Measurements from ENCODE around the gene FNDC3B. TPM values are rescaled to one million over a fixed set of nuclear protein-coding genes. Genes with fewer than 3 reads are reported as not detected.

Gene FNDC3B
- total RNA-seq, 1 experiment from 2014 or later, result 173 TPM

DNA sequence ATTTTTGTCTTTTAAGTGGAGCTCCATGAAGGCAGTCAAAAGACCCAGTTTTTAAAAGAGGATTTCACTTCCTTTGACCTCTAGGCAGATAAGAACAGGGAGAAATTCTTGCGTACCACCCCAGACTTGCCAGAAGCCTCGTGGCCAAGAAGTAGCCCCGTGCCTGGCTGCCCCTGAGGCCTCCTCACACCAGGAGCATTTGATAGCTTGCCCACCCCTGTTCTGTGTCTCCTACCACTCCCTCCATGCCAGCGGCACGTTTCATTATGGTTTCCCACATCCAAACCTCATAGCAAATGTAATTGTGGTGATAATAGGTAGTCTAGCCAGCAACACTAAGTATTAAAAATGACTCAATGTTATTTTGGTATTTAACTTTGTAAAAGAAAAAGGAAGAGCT, 301.2 kb downstream of the FNDC3B start:
- Histone ChIP-seq H3K27ac (ENCODE audit: low read length) (no peak overlapping the region), H3K27me3 (ENCODE audit: control insufficient read depth, insufficient read depth, low read length) (no peaks in the 10 kb centered on the region), H3K9me3 (ENCODE audit: control insufficient read depth, insufficient read depth, low read depth, low read length) (no peaks in the 10 kb centered on the region), H3K4me3 (ENCODE audit: low read depth in 2 of 2, low read length in 2 of 2) (no peak overlapping the region), H3K4me1 (ENCODE audit: control insufficient read depth, insufficient read depth, low read length) (no peaks in the 10 kb centered on the region), H3K36me3 (ENCODE audit: control insufficient read depth, insufficient read depth, low read length) (peaks cover 51% of the 10 kb centered on the region)
- TF ChIP-seq TCF7L2 (IDR thresholded peaks at IDR 0.05; ENCODE audit: low read depth, low read length), result no peak
- TF ChIP-seq, protein P1, sequence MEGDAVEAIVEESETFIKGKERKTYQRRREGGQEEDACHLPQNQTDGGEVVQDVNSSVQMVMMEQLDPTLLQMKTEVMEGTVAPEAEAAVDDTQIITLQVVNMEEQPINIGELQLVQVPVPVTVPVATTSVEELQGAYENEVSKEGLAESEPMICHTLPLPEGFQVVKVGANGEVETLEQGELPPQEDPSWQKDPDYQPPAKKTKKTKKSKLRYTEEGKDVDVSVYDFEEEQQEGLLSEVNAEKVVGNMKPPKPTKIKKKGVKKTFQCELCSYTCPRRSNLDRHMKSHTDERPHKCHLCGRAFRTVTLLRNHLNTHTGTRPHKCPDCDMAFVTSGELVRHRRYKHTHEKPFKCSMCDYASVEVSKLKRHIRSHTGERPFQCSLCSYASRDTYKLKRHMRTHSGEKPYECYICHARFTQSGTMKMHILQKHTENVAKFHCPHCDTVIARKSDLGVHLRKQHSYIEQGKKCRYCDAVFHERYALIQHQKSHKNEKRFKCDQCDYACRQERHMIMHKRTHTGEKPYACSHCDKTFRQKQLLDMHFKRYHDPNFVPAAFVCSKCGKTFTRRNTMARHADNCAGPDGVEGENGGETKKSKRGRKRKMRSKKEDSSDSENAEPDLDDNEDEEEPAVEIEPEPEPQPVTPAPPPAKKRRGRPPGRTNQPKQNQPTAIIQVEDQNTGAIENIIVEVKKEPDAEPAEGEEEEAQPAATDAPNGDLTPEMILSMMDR (IDR thresholded peaks at IDR 0.05), result no peak
- TF ChIP-seq, protein P2, sequence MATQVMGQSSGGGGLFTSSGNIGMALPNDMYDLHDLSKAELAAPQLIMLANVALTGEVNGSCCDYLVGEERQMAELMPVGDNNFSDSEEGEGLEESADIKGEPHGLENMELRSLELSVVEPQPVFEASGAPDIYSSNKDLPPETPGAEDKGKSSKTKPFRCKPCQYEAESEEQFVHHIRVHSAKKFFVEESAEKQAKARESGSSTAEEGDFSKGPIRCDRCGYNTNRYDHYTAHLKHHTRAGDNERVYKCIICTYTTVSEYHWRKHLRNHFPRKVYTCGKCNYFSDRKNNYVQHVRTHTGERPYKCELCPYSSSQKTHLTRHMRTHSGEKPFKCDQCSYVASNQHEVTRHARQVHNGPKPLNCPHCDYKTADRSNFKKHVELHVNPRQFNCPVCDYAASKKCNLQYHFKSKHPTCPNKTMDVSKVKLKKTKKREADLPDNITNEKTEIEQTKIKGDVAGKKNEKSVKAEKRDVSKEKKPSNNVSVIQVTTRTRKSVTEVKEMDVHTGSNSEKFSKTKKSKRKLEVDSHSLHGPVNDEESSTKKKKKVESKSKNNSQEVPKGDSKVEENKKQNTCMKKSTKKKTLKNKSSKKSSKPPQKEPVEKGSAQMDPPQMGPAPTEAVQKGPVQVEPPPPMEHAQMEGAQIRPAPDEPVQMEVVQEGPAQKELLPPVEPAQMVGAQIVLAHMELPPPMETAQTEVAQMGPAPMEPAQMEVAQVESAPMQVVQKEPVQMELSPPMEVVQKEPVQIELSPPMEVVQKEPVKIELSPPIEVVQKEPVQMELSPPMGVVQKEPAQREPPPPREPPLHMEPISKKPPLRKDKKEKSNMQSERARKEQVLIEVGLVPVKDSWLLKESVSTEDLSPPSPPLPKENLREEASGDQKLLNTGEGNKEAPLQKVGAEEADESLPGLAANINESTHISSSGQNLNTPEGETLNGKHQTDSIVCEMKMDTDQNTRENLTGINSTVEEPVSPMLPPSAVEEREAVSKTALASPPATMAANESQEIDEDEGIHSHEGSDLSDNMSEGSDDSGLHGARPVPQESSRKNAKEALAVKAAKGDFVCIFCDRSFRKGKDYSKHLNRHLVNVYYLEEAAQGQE (IDR thresholded peaks at IDR 0.05; ENCODE audit: insufficient read depth in 1 of 2, low read depth in 2 of 2, low read length in 1 of 2), result no peak
- TF ChIP-seq SIN3A (IDR thresholded peaks at IDR 0.05; ENCODE audit: borderline replicate concordance, insufficient read depth, low read depth, low read length), result no peak
- no peak for TF ChIP-seq POLR2AphosphoS5 (IDR thresholded peaks at IDR 0.05; ENCODE audit: low read depth, low read length)
- intact Hi-C loops (cut with micrococcal nuclease; ENCODE audit: unreplicated experiment) (no loop called here), in situ Hi-C loops (cut with HindIII; ENCODE audit: low pct_unique_long_range_greater_than_20kb, low sequenced_read_pairs) (no loop called here)
- ChIA-PET POLR2A (interaction anchor here (0.6 kb wide), 1 partner anchor 15 kb away, joined by 4 read pairs; no protein-coding TSS in a partner anchor), CTCF (no interaction called here)
- DNase-seq (ENCODE audit: low read depth, low spot score) (no peak), ATAC-seq (no peak)
- no TSS peak for BruUV-seq (replicated peaks)

DNA sequence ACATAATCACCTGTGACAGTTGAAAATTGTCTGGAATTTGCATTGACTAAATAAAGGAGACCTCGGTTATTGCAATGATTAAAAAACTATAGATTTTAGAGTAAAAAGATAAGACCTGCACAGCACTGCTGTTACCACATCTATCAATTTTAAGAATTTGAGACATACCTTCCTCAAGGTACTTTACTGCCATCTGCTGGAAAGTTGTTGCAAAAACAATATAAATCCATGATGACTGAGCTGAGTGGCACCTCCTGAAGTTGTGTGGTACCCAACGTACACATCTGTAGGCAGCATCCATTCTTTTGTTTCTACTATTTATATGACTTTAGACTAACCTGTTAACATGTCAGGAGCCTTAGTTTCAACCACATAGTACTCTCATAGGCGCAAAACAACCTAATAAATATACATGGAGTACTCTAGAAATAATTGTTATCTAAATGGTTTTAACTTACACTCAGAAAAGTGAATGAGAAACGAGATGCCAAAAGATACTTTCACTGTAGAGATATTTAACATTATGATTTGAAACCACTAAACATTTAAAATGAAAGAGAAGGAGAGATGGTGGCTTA, 302.2 kb downstream of the FNDC3B start:
- in situ Hi-C loops (cut with HindIII; ENCODE audit: low pct_unique_long_range_greater_than_20kb, low sequenced_read_pairs) (no loop called here), intact Hi-C loops (cut with micrococcal nuclease; ENCODE audit: unreplicated experiment) (no loop called here)
- Histone ChIP-seq H3K36me3 (ENCODE audit: control insufficient read depth, insufficient read depth, low read length) (peaks cover 56% of the 10 kb centered on the region), H3K9me3 (ENCODE audit: control insufficient read depth, insufficient read depth, low read depth, low read length) (no peaks in the 10 kb centered on the region), H3K27me3 (ENCODE audit: control insufficient read depth, insufficient read depth, low read length) (no peaks in the 10 kb centered on the region), H3K4me1 (ENCODE audit: control insufficient read depth, insufficient read depth, low read length) (no peaks in the 10 kb centered on the region), H3K4me3 (ENCODE audit: low read depth in 2 of 2, low read length in 2 of 2) (no peak overlapping the region), H3K27ac (ENCODE audit: low read length) (no peak overlapping the region)
- ATAC-seq (peak; percentile 79), DNase-seq (ENCODE audit: low read depth, low spot score) (peak; percentile 33)
- POLR2A ChIA-PET, result no interaction called here
- TF ChIP-seq TCF7L2 (IDR thresholded peaks at IDR 0.05; ENCODE audit: low read depth, low read length), result no peak
- TF ChIP-seq, protein P2 (IDR thresholded peaks at IDR 0.05; ENCODE audit: insufficient read depth in 1 of 2, low read depth in 2 of 2, low read length in 1 of 2), result no peak
- TF ChIP-seq, protein P1 (IDR thresholded peaks at IDR 0.05), result peak; percentile 76; the same call in 1 of the 2 replicates
- BruUV-seq (replicated peaks), result no TSS peak
- CTCF ChIA-PET, result interaction anchor here (0.6 to 1.0 kb wide), 4 partner anchors 9 to 532 kb away, joined by 3 to 20 read pairs (median 4); partner anchors contain the start of gene PLD1
